ENCODE data around the gene LCOR. TPM values are rescaled to one million over a fixed set of nuclear protein-coding genes. Genes with fewer than 3 reads are reported as not detected.

The LCOR gene
- total and polyA plus RNA-seq, 4 donors = 2.5 to 31.2 (median 14.5) TPM

GRCh38 chr10:97010695-97011206, 178.7 kb downstream of the LCOR start:
- H3K4me1 ChIP-seq (ENCODE audit: control insufficient read depth in 4 of 4, insufficient read depth in 4 of 4, low read length in 3 of 4) = peaks cover 0 to 2% (median 0%) of the 10 kb centered on the region in 4 donors
- DNase-seq (ENCODE audit: low spot score) = no peak
- TF ChIP-seq REST (IDR thresholded peaks at IDR 0.05) (no peak), EGR1 (IDR thresholded peaks at IDR 0.05; ENCODE audit: low read depth in 2 of 2) (no peak), ATF3 (IDR thresholded peaks at IDR 0.05) (no peak), FOXA1 (IDR thresholded peaks at IDR 0.05) (no peak), SP1 (IDR thresholded peaks at IDR 0.05) (no peak), ZBTB33 (IDR thresholded peaks at IDR 0.05) (no peak), TAF1 (conservative IDR thresholded peaks at IDR 0.05) (no peak), CTCF (IDR thresholded peaks at IDR 0.05; ENCODE audit: low read depth, low read length, missing input control) (no peak), YY1 (IDR thresholded peaks at IDR 0.05) (no peak), FOXA2 (IDR thresholded peaks at IDR 0.05) (no peak), GABPA (IDR thresholded peaks at IDR 0.05 in 1 of 2, conservative IDR thresholded peaks at IDR 0.05 in 1 of 2) (no peak), HNF4A (conservative IDR thresholded peaks at IDR 0.05) (no peak), JUND (IDR thresholded peaks at IDR 0.05) (no peak), RAD21 (IDR thresholded peaks at IDR 0.05) (no peak), MAX (IDR thresholded peaks at IDR 0.05) (no peak)
- 91% methylated on average over 4 of the region's 4 CpGs for WGBS
- peaks cover 0 to 3% (median under 1%) of the 10 kb centered on the region in 4 donors for H3K9me3 ChIP-seq (ENCODE audit: control insufficient read depth in 4 of 4, low read length in 3 of 4)
- no peaks in the 10 kb centered on the region for H3K36me3 ChIP-seq (ENCODE audit: control insufficient read depth in 4 of 4, insufficient read depth in 3 of 4, low read depth in 1 of 4, low read length in 3 of 4)
- no peak overlapping the region for H3K4me3 ChIP-seq (ENCODE audit: low read depth in 1 of 3, low read length in 3 of 3)
- no peak overlapping the region for H3K9ac ChIP-seq (ENCODE audit: low read depth in 1 of 2, low read length in 2 of 2)
- H3K27ac ChIP-seq (ENCODE audit: low read depth in 1 of 2, low read length in 2 of 2) = no peak overlapping the region
- no peaks in the 10 kb centered on the region for H3K27me3 ChIP-seq (ENCODE audit: control insufficient read depth in 4 of 4, insufficient read depth in 4 of 4, low read length in 3 of 4)

- Histone ChIP-seq H3K27ac (ENCODE audit: low read depth in 1 of 2, low read length in 2 of 2) (no peak overlapping the region), H3K27me3 (ENCODE audit: control insufficient read depth in 4 of 4, insufficient read depth in 4 of 4, low read length in 3 of 4) (no peaks in the 10 kb centered on the region), H3K9ac (ENCODE audit: low read depth in 1 of 2, low read length in 2 of 2) (no peak overlapping the region), H3K4me3 (ENCODE audit: low read depth in 1 of 3, low read length in 3 of 3) (no peak overlapping the region), H3K4me1 (ENCODE audit: control insufficient read depth in 4 of 4, insufficient read depth in 4 of 4, low read length in 3 of 4) (peaks cover 0 to 2% (median 0%) of the 10 kb centered on the region in 4 donors), H3K36me3 (ENCODE audit: control insufficient read depth in 4 of 4, insufficient read depth in 3 of 4, low read depth in 1 of 4, low read length in 3 of 4) (no peaks in the 10 kb centered on the region), H3K9me3 (ENCODE audit: control insufficient read depth in 4 of 4, low read length in 3 of 4) (peaks cover 0 to 3% (median under 1%) of the 10 kb centered on the region in 4 donors)
- TF ChIP-seq JUND (IDR thresholded peaks at IDR 0.05) (no peak), RAD21 (IDR thresholded peaks at IDR 0.05) (no peak), TAF1 (conservative IDR thresholded peaks at IDR 0.05) (no peak), CTCF (IDR thresholded peaks at IDR 0.05; ENCODE audit: low read depth, low read length, missing input control) (no peak), FOXA1 (IDR thresholded peaks at IDR 0.05) (no peak)
- DNase-seq (ENCODE audit: low spot score) = no peak
These were observed 179.3 kb downstream of the LCOR start for GRCh38 chr10:97011397-97011796.
